H9 (cell line): Measurements from ENCODE around the gene PEX19. TPM values are rescaled to one million over a fixed set of nuclear protein-coding genes. Genes with fewer than 3 reads are reported as not detected.

Experiments
- DNase-seq: peaks from one replicate; pipeline ENCODE4 v3.0.0-alpha.2; 2017
- H2AFZ ChIP-seq: one replicate; pipeline ENCODE4 v1.6.1; 2013; ENCODE audit warnings: mild to moderate bottlenecking, low read length, control low read depth, moderate library complexity
- H2AK5ac ChIP-seq: 2 replicates; pipeline ENCODE4 v1.6.1; 2013; ENCODE audit warnings: low read length, control low read depth, mixed read lengths; ENCODE audit not compliant: insufficient read length
- H2BK120ac ChIP-seq: one replicate; pipeline ENCODE4 v1.6.1; 2013; ENCODE audit warnings: low read depth, mild to moderate bottlenecking, low read length, control low read depth, inconsistent platforms; ENCODE audit not compliant: poor library complexity, severe bottlenecking
- H2BK12ac ChIP-seq: 2 replicates; pipeline ENCODE4 v1.6.1; 2013; ENCODE audit warnings: low read length, control low read depth, mixed read lengths, low read depth; ENCODE audit not compliant: insufficient read length
- H2BK15ac ChIP-seq: 2 replicates; pipeline ENCODE4 v1.6.1; 2013; ENCODE audit warnings: low read depth, low read length, control low read depth
- H2BK20ac ChIP-seq: one replicate; pipeline ENCODE4 v1.6.1; 2013; ENCODE audit warnings: low read depth, mild to moderate bottlenecking, low read length, control low read depth, inconsistent platforms; ENCODE audit not compliant: poor library complexity, severe bottlenecking
- H2BK5ac ChIP-seq: 2 replicates; pipeline ENCODE4 v1.6.1; 2013; ENCODE audit warnings: low read length, control low read depth, mixed read lengths; ENCODE audit not compliant: insufficient read length
- H3K14ac ChIP-seq: 2 replicates; pipeline ENCODE4 v1.6.1; 2013; ENCODE audit warnings: low read length, control low read depth; ENCODE audit not compliant: insufficient read depth
- H3K18ac ChIP-seq: 2 replicates; pipeline ENCODE4 v1.6.1; 2013; ENCODE audit warnings: low read depth, mild to moderate bottlenecking, mixed read lengths, low read length, control low read depth; ENCODE audit not compliant: insufficient read length
- H3K23ac ChIP-seq: 2 replicates; pipeline ENCODE4 v1.6.1; 2013; ENCODE audit warnings: low read length, control low read depth, mixed read lengths, low read depth; ENCODE audit not compliant: insufficient read length
- H3K23me2 ChIP-seq: 2 replicates; pipeline ENCODE4 v1.6.1; 2013; ENCODE audit warnings: low read depth, mild to moderate bottlenecking, mixed read lengths, low read length, control low read depth; ENCODE audit not compliant: insufficient read length, poor library complexity, severe bottlenecking
- H3K27ac ChIP-seq: 2 replicates; pipeline ENCODE4 v1.5.1; 2013; ENCODE audit warnings: low read length, control low read depth, mixed read lengths, low read depth; ENCODE audit not compliant: insufficient read length
- H3K27me3 ChIP-seq: 2 replicates; pipeline ENCODE4 v1.6.1; 2013; ENCODE audit warnings: low read length, control low read depth, inconsistent platforms; ENCODE audit not compliant: insufficient read depth
- H3K4ac ChIP-seq: 2 replicates; pipeline ENCODE4 v1.6.1; 2013; ENCODE audit warnings: low read depth, mild to moderate bottlenecking, control low read depth, inconsistent platforms, low read length, moderate library complexity
- H3K4me1 ChIP-seq: 2 replicates; pipeline ENCODE4 v1.6.1; 2013; ENCODE audit warnings: low read length, control low read depth, inconsistent platforms; ENCODE audit not compliant: insufficient read depth
- H3K4me2 ChIP-seq: 2 replicates; pipeline ENCODE4 v1.6.1; 2013; ENCODE audit warnings: low read length, control low read depth, mixed read lengths; ENCODE audit not compliant: insufficient read length, insufficient read depth
- H3K56ac ChIP-seq: 2 replicates; pipeline ENCODE4 v1.6.1; 2013; ENCODE audit warnings: low read depth, mild to moderate bottlenecking, mixed read lengths, low read length, control low read depth; ENCODE audit not compliant: insufficient read length
- H3K79me1 ChIP-seq: 2 replicates; pipeline ENCODE4 v1.6.1; 2013; ENCODE audit warnings: low read depth, mild to moderate bottlenecking, moderate library complexity, low read length, control low read depth, inconsistent platforms; ENCODE audit not compliant: insufficient read depth, poor library complexity, severe bottlenecking
- H3K79me2 ChIP-seq: 2 replicates; pipeline ENCODE4 v1.6.1; 2013; ENCODE audit warnings: low read length, control low read depth, inconsistent platforms; ENCODE audit not compliant: insufficient read depth
- H3K9ac ChIP-seq: 2 replicates; pipeline ENCODE4 v1.6.1; 2013; ENCODE audit warnings: low read length, control low read depth, mixed read lengths; ENCODE audit not compliant: insufficient read length; ENCODE audit errors: extremely low read depth
- H3K9me3 ChIP-seq: one replicate; pipeline ENCODE4 v1.6.1; 2013; ENCODE audit warnings: low read depth, low read length, inconsistent platforms; ENCODE audit not compliant: control insufficient read depth
- H3T11ph ChIP-seq: one replicate; pipeline ENCODE4 v1.6.1; 2013; ENCODE audit warnings: mild to moderate bottlenecking, low read length, control low read depth, inconsistent platforms
- H4K20me1 ChIP-seq: one replicate; pipeline ENCODE4 v1.6.1; 2013; ENCODE audit not compliant: control insufficient read depth, insufficient read length, insufficient read depth
- H4K5ac ChIP-seq: 2 replicates; pipeline ENCODE4 v1.6.1; 2013; ENCODE audit warnings: low read depth, mild to moderate bottlenecking, mixed read lengths, low read length, control low read depth; ENCODE audit not compliant: insufficient read length
- H4K8ac ChIP-seq: replicated peaks from 2 replicates; pipeline ENCODE4 v1.6.1; 2013; ENCODE audit warnings: low read length, control low read depth, mixed read lengths, low read depth; ENCODE audit not compliant: insufficient read length
- H4K91ac ChIP-seq: 2 replicates; pipeline ENCODE4 v1.6.1; 2013; ENCODE audit warnings: low read depth, mild to moderate bottlenecking, moderate library complexity, mixed read lengths, low read length, control low read depth; ENCODE audit not compliant: insufficient read length
- H3K27ac Mint-ChIP-seq, 3 experiments: 2 replicates in 2 of 3; 3 replicates in 1 of 3; pipeline ENCODE4 v1.8.0; 2020 to 2021; ENCODE audit warnings: mixed read lengths in 3 of 3, mild to moderate bottlenecking in 1 of 3, moderate library complexity in 1 of 3
- H3K27me3 Mint-ChIP-seq: 2 replicates; pipeline ENCODE4 v1.8.0; 2021; ENCODE audit warnings: low read depth, mild to moderate bottlenecking, moderate library complexity, mixed read lengths
- H3K36me3 Mint-ChIP-seq, 3 experiments: 2 replicates in 2 of 3; 3 replicates in 1 of 3; pipeline ENCODE4 v1.8.0; 2020 to 2021; ENCODE audit warnings: low read depth in 3 of 3, mixed read lengths in 3 of 3; ENCODE audit not compliant: insufficient read depth in 1 of 3
- H3K4me1 Mint-ChIP-seq, 2 experiments: 2 replicates each; pipeline ENCODE4 v1.8.0; 2020; ENCODE audit warnings: mixed read lengths in 2 of 2
- H3K4me3 Mint-ChIP-seq, 2 experiments: 2 replicates in 1 of 2; 3 replicates in 1 of 2; pipeline ENCODE4 v1.8.0; 2020 to 2021; ENCODE audit warnings: mild to moderate bottlenecking in 2 of 2, mixed read lengths in 2 of 2, moderate library complexity in 1 of 2
- H3K9me3 Mint-ChIP-seq, 2 experiments: 2 replicates in 1 of 2; 3 replicates in 1 of 2; pipeline ENCODE4 v1.8.0; 2020; ENCODE audit warnings: mild to moderate bottlenecking in 2 of 2, mixed read lengths in 2 of 2, moderate library complexity in 1 of 2
- WGBS: extraction: QIAGEN DNeasy Blood & Tissue Kit; methylation state at CpG from one replicate; pipeline ENCODE4 v1.1.7; 2013; ENCODE audit warnings: missing lambda C conversion rate, low lambda C conversion rate, mixed read lengths; ENCODE audit not compliant: insufficient read length; ENCODE audit errors: extremely low coverage; 5-methylcytosine and 5-hydroxymethylcytosine counted together
- total RNA-seq: library from RNA; stranded (reverse); gene quantifications from 2 replicates; pipeline ENCODE4 v1.2.1, GENCODE V29; 2021
- TF ChIP-seq, protein P1 (sequence below): fragments of 200-600 bp; sonication (generic); conservative IDR thresholded peaks from 3 replicates; pipeline ENCODE4 v1.8.0; 2021; ENCODE audit warnings: antibody characterized with exemption, mild to moderate bottlenecking

The PEX19 gene
- total RNA-seq, 1 experiment from 2014 or later, result 92.7 TPM

DNA sequence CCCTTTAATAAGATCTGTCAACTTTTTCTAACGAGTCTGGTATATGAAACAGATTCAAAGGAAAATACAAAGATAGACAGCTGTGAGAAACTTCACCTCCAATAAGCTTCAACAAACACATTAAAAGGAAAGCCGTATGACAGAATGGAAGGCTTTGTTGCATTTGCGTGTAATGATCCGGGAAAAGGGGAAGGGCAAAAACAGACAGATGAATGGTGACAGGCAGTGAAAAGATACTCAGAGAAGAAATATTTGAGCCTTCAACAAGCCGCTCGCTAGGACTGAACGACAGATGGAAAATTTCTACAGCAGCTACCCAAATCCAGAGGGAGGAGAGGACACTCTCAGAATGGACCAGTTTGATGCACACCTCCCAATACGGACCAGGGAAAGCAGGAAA is 43.3 kb upstream of the PEX19 start:
- Mint-ChIP-seq H3K36me3 (peaks cover 27 to 78% (median 71%) of the 10 kb centered on the region in 3 experiments; a peak in 6 of 7 replicates), H3K27me3 (no peaks in the 10 kb centered on the region)
- H2AFZ ChIP-seq, result no peak overlapping the region

More for the DNA sequence above, 43.3 kb upstream of the PEX19 start:
- H3K23ac ChIP-seq, result no peak overlapping the region
- H3K79me2 ChIP-seq, result no peaks in the 10 kb centered on the region
- no peaks in the 10 kb centered on the region for H3K79me1 ChIP-seq
- H3K9me3 ChIP-seq, result no peaks in the 10 kb centered on the region
- no peak overlapping the region for H3K4me2 ChIP-seq
- H2BK20ac ChIP-seq, result no peak overlapping the region
- Mint-ChIP-seq H3K4me3 (no peak overlapping the region), H3K27ac (no peak overlapping the region; a peak in 1 of 7 replicates), H3K4me1 (no peaks in the 10 kb centered on the region), H3K9me3 (no peaks in the 10 kb centered on the region)
- H2BK15ac ChIP-seq, result no peak overlapping the region
- no peak overlapping the region for H3T11ph ChIP-seq
- no CpG with 5 or more reads among the region's 8 CpGs for WGBS
- no peaks in the 10 kb centered on the region for H3K23me2 ChIP-seq
- H3K56ac ChIP-seq, result no peak overlapping the region
- no peak overlapping the region for H4K5ac ChIP-seq
- no peak overlapping the region for H2AK5ac ChIP-seq
- no peak overlapping the region for H2BK5ac ChIP-seq
- no peak overlapping the region for H2BK120ac ChIP-seq
- DNase-seq, result no peak
- no peak overlapping the region for H2BK12ac ChIP-seq
- H4K20me1 ChIP-seq, result no peaks in the 10 kb centered on the region
- no peak overlapping the region for H4K91ac ChIP-seq
- H4K8ac ChIP-seq, result no peak overlapping the region
- H3K4ac ChIP-seq, result no peak overlapping the region
- no peak overlapping the region for H3K27ac ChIP-seq
- TF ChIP-seq, protein P1, sequence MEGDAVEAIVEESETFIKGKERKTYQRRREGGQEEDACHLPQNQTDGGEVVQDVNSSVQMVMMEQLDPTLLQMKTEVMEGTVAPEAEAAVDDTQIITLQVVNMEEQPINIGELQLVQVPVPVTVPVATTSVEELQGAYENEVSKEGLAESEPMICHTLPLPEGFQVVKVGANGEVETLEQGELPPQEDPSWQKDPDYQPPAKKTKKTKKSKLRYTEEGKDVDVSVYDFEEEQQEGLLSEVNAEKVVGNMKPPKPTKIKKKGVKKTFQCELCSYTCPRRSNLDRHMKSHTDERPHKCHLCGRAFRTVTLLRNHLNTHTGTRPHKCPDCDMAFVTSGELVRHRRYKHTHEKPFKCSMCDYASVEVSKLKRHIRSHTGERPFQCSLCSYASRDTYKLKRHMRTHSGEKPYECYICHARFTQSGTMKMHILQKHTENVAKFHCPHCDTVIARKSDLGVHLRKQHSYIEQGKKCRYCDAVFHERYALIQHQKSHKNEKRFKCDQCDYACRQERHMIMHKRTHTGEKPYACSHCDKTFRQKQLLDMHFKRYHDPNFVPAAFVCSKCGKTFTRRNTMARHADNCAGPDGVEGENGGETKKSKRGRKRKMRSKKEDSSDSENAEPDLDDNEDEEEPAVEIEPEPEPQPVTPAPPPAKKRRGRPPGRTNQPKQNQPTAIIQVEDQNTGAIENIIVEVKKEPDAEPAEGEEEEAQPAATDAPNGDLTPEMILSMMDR, result no peak
- no peaks in the 10 kb centered on the region for H3K4me1 ChIP-seq
- no peak overlapping the region for H3K18ac ChIP-seq
- no peak overlapping the region for H3K9ac ChIP-seq
- no peak overlapping the region for H3K14ac ChIP-seq
- H3K27me3 ChIP-seq, result no peaks in the 10 kb centered on the region
